DND-41 (cell line): ENCODE data around the gene SMG6.

Experiments used
- EZH2 ChIP-seq: IDR thresholded peaks from 3 replicates; pipeline ENCODE4 v1.6.1; 2012; ENCODE audit warnings: borderline replicate concordance, low read depth, mild to moderate bottlenecking, moderate library complexity, low read length, inconsistent platforms; ENCODE audit not compliant: severe bottlenecking
- TF ChIP-seq, protein P1 (sequence below): IDR thresholded peaks from 2 replicates; pipeline ENCODE4 v1.5.1; 2012; ENCODE audit warnings: borderline replicate concordance, low read length, moderate library complexity, mild to moderate bottlenecking; ENCODE audit not compliant: poor library complexity, severe bottlenecking; ENCODE audit errors: extremely low read depth

DNA sequence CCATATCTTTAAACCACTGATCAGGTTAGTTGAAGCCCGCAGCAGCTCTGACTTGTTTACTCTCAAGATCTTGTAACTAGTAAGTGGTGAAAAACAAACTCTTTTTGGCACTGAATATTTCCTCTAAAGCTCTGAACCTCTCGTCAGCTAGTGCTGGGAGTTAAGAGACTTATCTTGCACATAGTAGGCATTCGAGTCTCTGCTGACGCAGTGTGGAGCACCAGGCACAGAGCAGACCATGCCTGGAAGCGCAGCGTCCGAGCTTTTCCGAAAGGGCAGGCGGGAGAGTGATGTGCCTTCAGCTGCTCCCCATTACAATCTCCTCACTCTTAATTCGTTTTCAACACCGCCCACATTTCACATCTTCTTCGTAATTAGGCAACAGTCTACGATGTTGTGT, 63.0 kb downstream of the SMG6 start:
- TF ChIP-seq, protein P1, sequence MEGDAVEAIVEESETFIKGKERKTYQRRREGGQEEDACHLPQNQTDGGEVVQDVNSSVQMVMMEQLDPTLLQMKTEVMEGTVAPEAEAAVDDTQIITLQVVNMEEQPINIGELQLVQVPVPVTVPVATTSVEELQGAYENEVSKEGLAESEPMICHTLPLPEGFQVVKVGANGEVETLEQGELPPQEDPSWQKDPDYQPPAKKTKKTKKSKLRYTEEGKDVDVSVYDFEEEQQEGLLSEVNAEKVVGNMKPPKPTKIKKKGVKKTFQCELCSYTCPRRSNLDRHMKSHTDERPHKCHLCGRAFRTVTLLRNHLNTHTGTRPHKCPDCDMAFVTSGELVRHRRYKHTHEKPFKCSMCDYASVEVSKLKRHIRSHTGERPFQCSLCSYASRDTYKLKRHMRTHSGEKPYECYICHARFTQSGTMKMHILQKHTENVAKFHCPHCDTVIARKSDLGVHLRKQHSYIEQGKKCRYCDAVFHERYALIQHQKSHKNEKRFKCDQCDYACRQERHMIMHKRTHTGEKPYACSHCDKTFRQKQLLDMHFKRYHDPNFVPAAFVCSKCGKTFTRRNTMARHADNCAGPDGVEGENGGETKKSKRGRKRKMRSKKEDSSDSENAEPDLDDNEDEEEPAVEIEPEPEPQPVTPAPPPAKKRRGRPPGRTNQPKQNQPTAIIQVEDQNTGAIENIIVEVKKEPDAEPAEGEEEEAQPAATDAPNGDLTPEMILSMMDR = no peak
- no peak for TF ChIP-seq EZH2
